ENCODE data around the gene UPF1.
"Not testable (repeated sequence)": the region's sequence is repeated elsewhere in the genome, so short reads cannot be mapped to it uniquely, and the experiment has no call there.

GRCh38 chr19:18902519-18902918, 70.8 kb downstream of the UPF1 start:
- not testable (repeated sequence) for TF ChIP-seq CTCF, POLR2A (IDR thresholded peaks at IDR 0.05)
